HG03469 (cell line): ENCODE results near the gene PRMT5.
A peak's percentile ranks its signal among the peaks of the same experiment; 100 is the strongest.

Experiments used
- ATAC-seq: cut with Tn5 transposase; IDR thresholded peaks from one replicate; pipeline ENCODE4 v1.9.1; 2021; ENCODE audit warnings: mild to moderate bottlenecking, moderate library complexity, moderate number of reproducible peaks; ENCODE audit not compliant: unreplicated experiment

Gene PRMT5

DNA sequence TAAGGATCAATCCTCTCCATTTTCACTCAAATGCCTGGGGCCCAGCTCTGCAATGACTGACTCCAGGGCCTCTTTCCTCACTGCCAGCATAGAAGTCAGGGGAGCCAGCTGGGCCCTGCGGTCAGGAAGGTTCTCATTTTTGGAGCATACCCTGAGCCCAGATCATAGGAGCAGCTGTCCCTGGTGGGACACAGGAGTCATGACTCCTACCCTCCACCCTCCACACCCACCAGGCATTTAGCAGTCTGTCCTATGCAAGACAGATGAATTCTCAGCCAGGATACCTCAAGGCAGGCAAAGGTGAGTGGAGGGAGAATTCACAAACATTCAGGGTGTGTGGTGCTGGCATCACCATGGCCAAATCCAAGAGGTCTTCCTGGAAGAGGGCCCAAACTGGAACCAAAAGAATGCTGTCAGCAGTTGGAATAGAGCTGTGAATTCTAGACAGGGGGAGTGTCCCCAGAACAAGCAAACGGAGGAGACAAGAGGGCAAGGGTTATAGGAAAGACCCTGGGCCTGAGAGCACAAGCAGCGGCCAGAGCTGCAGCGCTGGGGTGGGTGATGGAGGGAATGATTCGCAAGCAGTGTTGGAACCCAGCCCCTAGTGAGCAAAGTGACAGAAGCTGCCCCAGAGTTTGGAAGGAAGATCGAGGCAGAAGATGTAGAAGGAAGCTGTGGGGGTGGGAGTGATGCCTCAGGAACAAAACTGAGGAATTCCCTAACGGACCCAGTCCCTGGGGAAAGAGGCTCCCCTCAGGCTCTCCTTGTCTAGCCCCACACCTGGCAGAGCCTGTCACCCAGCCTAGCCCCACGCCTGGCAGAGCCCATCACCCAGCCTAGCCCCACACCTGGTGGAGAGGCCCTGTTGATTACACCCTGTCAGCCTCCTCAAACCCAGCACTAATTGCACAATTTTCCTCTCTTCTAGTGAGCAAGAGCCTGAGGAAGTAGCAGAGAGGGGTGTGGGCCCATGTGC is 50.6 kb downstream of the PRMT5 start:
- no peak for ATAC-seq

DNA sequence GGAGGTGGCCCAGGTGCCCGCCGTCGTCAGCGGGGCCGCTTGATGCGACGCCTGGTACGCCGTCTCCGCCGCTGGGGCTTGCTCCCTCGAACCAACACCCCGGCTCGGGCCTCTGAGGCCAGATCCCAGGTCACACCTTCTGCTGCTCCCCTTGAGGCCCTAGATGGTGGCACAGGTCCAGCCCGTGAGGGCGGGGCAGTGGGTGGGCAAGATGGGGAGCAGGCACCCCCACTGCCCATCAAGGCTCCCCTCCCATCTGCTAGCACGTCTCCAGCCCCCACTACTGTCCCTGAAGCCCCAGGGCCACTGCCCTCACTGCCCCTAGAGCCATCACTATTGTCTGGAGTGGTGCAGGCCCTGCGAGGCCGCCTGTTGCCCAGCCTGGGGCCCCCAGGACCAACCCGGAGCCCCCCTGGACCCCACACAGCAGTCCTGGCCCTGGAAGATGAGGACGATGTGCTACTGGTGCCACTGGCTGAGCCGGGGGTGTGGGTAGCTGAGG is 52.1 kb downstream of the PRMT5 start:
- ATAC-seq: no peak

DNA sequence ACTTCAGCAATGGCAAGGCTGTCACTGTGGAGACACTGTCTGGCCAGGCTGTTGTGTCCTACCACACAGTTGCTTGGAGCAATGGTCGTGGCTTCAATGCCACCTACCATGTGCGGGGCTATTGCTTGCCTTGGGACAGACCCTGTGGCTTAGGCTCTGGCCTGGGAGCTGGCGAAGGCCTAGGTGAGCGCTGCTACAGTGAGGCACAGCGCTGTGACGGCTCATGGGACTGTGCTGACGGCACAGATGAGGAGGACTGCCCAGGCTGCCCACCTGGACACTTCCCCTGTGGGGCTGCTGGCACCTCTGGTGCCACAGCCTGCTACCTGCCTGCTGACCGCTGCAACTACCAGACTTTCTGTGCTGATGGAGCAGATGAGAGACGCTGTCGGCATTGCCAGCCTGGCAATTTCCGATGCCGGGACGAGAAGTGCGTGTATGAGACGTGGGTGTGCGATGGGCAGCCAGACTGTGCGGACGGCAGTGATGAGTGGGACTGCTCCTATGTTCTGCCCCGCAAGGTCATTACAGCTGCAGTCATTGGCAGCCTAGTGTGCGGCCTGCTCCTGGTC is 53.3 kb downstream of the PRMT5 start:
- no peak for ATAC-seq

DNA sequence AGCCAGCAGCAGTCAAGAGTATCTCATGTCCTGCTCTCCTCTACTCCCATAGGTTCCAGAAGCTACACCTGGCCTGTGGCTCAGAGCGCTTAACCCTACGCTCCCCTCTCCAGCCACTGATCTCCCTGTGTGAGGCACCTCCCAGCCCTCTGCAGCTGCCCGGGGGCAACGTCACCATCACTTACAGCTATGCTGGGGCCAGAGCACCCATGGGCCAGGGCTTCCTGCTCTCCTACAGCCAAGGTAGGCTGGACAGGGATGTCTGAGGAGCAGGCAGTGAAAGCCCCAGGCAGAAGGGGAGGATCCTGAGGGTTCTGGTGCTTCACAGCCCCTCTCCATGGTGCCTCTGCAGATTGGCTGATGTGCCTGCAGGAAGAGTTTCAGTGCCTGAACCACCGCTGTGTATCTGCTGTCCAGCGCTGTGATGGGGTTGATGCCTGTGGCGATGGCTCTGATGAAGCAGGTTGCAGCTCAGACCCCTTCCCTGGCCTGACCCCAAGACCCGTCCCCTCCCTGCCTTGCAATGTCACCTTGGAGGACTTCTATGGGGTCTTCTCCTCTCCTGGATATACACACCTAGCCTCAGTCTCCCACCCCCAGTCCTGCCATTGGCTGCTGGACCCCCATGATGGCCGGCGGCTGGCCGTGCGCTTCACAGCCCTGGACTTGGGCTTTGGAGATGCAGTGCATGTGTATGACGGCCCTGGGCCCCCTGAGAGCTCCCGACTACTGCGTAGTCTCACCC is 54.0 kb downstream of the PRMT5 start:
- ATAC-seq: no peak

DNA sequence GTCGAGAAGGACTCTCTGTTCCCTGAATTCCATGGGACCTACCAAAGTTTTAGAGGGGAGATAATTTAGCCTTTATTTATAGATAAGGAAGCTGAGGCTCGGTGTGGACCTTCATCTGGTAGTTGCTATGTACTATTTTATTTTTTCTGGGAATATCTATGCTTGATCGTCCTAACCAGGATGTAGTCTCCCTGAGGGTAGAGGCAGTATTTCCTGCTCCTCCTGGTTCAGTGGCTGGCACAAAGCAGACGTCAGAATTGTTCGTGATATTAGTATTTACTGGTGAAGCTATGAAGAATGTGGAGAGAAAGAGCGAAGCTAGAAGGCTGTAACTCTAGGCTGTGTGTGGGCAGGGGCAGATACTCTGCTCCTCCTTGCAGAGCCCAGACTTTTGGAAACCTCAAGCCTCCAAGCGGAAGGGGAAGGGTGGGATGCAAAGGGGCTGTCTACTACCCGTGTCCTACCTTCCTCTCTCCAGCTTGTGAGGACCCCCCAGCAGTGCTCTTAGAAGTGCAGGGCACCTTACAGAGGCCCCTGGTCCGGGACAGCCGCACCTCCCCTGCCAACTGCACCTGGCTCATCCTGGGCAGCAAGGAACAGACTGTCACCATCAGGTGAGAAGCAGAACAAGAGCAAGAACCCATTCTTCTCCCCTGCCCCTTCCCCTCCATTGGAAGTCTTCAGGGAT is 56.2 kb downstream of the PRMT5 start:
- ATAC-seq: no peak

DNA sequence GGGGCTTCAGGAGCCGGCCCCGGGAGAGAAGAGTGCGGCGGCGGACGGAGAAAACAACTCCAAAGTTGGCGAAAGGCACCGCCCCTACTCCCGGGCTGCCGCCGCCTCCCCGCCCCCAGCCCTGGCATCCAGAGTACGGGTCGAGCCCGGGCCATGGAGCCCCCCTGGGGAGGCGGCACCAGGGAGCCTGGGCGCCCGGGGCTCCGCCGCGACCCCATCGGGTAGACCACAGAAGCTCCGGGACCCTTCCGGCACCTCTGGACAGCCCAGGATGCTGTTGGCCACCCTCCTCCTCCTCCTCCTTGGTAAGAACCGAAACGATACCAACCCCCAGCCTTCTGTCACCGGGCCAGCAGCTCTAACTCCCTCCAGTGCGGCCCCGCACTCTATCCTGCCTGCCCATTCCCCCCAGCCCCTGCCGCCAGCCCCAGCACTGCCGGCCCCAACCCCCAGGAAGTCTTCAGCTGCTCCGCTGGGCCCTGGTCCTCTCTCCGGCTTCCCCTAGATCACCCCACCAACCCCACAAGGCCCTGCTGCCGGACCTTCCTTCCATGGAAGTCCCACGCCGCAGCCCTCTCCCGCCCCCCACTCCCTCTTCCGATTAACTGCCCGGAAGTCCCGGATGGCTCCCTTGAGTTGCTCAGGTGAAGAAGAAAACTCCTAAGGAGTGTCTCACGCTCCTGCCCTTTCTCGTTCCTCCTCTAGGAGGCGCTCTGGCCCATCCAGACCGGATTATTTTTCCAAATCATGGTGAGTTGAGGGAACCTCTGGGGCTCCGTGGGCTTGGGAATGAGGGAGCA is 56.9 kb downstream of the PRMT5 start:
- ATAC-seq: no peak

DNA sequence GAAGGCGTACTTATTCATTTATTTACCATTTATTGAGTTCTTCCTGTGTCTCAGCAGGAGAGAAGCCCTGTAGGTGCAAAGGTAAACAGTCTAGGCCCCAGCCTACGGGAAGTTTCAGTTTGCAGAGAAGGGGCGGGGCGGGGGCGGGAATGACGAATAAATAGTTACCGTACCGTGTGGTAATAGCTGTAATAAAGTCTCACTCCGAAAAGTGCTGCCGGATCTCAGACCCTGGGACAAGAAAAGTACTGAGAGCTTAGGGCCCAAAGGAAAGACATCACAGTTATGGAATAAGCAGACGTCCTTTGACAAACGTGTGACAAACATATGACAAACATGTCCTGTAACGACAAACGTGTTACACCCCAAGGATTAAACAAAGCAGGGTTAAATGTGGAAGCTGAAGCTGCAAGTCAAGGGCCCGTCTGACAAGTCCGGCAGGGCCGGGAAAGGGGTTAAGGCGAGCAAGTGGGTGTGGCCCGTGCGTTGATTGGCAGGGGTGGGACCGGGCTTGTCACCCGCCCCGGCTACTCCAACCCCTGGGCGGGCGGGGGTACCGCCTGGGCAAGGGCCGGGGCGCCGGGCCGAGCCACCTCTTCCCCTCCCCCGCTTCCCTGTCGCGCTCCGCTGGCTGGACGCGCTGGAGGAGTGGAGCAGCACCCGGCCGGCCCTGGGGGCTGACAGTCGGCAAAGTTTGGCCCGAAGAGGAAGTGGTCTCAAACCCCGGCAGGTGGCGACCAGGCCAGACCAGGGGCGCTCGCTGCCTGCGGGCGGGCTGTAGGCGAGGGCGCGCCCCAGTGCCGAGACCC is 57.7 kb downstream of the PRMT5 start, which contains the start of gene LRP10:
LRP10 (plus strand) TSS at position 517 of the 809 bp plus-strand sequence. CDS start 564 bp downstream, outside the sequence.
- ATAC-seq: peak; percentile 45

DNA sequence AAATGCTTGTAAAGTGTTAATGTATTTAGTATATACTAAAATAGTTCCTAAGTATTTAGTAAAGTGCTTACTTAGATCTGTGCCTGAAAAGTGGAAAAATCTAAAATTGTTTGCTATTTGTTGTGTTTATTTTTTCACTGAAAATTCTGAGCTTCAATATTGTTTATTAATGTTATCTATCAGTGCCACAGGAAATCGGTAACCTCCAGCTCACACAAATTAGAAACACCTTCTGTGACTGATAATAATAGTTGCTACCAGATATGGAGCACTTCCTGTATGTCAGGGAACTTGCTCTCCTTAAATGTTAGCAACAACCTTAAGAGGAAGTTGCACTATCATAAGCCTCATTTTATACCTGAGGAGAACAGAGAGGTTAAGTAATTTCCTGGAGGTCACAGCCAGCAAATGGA is 58.4 kb downstream of the PRMT5 start:
- peak; percentile 41 for ATAC-seq
